Stimulated activated CD4-positive, alpha-beta T cell treated with anti-CD3 and anti-CD28 coated beads, Interleukin-15, amount 100 ng/mL, for 1 hour (primary cell): ENCODE results near the gene AGPAT3.
A peak's percentile ranks its signal among the peaks of the same experiment; 100 is the strongest.

ENCODE experiments used
- DNase-seq, 2 donors: peaks; one replicate each; pipeline ENCODE4 v3.0.0-alpha.2; 2020; ENCODE audit warnings: low read depth in 1 of 2, low spot score in 1 of 2

Gene AGPAT3

GRCh38 chr21:43989401-43989800, 124.4 kb downstream of the AGPAT3 start:
- no peak for DNase-seq

GRCh38 chr21:43991447-43991991, 126.5 kb downstream of the AGPAT3 start:
- DNase-seq, result no peak

- DNase-seq, result no peak
These were observed 127.1 kb downstream of the AGPAT3 start for GRCh38 chr21:43992121-43992520.

GRCh38 chr21:43993420-43993934, 128.5 kb downstream of the AGPAT3 start:
- DNase-seq, result no peak

GRCh38 chr21:43994085-43994484, 129.1 kb downstream of the AGPAT3 start:
- no peak for DNase-seq

- no peak for DNase-seq
These were observed 129.6 kb downstream of the AGPAT3 start for GRCh38 chr21:43994646-43995045.

- DNase-seq, result no peak
These were observed 130.6 kb downstream of the AGPAT3 start for GRCh38 chr21:43995521-43996105.

GRCh38 chr21:43997766-43998742, 133.0 kb downstream of the AGPAT3 start:
- no peak for DNase-seq

- DNase-seq, result no peak
These were observed 135.3 kb downstream of the AGPAT3 start for GRCh38 chr21:44000360-44000759.

- no peak for DNase-seq
These were observed 137.5 kb downstream of the AGPAT3 start for GRCh38 chr21:44002511-44002910.

- DNase-seq, result no peak
These were observed 138.4 kb downstream of the AGPAT3 start for GRCh38 chr21:44003307-44003966.

GRCh38 chr21:44005071-44005470, 140.0 kb downstream of the AGPAT3 start:
- DNase-seq, result no peak

GRCh38 chr21:44005593-44005992, 140.6 kb downstream of the AGPAT3 start:
- DNase-seq, result no peak

- DNase-seq, result no peak
These were observed 141.1 kb downstream of the AGPAT3 start for GRCh38 chr21:44006017-44006619.

GRCh38 chr21:44006656-44007055, 141.6 kb downstream of the AGPAT3 start:
- DNase-seq, result no peak

- DNase-seq, result no peak
These were observed 145.4 kb downstream of the AGPAT3 start for GRCh38 chr21:44010429-44010828.

- no peak for DNase-seq
These were observed 146.1 kb downstream of the AGPAT3 start for GRCh38 chr21:44011123-44011522.

- peak; percentile 60 to 73 for DNase-seq
These were observed 146.8 kb downstream of the AGPAT3 start, which contains the start of gene TRAPPC10 for GRCh38 chr21:44011579-44012473. Gene TRAPPC10, plus strand, starts transcription at chr21:44012309. Its CDS starts 185 bp downstream, at chr21:44012494.

GRCh38 chr21:44012474-44013379, 147.7 kb downstream of the AGPAT3 start:
- peak; percentile 69 to 76 for DNase-seq
